ENCODE measurements around the gene ERVW-1. TPM values are rescaled to one million over a fixed set of nuclear protein-coding genes. Genes with fewer than 3 reads are reported as not detected.

The ERVW-1 gene
- polyA plus RNA-seq, 1 donor (not counting 4 experiments of a cell fraction or from before 2014, with no cell fraction given): not detected

GRCh38 chr7:92437956-92438491 lies 39.7 kb downstream of the ERVW-1 start:
- Histone ChIP-seq H3K9ac (ENCODE audit: control insufficient read depth, extremely low read depth, insufficient read depth, low read length) (no peak overlapping the region), H3K9me1 (ENCODE audit: control insufficient read depth, extremely low read depth, insufficient read depth, low read length) (no peaks in the 10 kb centered on the region), H3K27ac (ENCODE audit: control insufficient read depth, insufficient read depth, low read length) (no peak overlapping the region), H3K27me3 (ENCODE audit: control insufficient read depth, extremely low read depth, insufficient read depth, low read length) (peaks cover 3% of the 10 kb centered on the region), H3K4me1 (ENCODE audit: control insufficient read depth, extremely low read depth, insufficient read depth, low read length) (no peaks in the 10 kb centered on the region), H3K4me2 (ENCODE audit: control insufficient read depth, extremely low read depth, insufficient read depth, low read depth, low read length) (no peak overlapping the region), H2AFZ (ENCODE audit: control insufficient read depth, low read length) (no peak overlapping the region), H3K79me2 (ENCODE audit: control insufficient read depth, insufficient read depth, low read length) (no peaks in the 10 kb centered on the region), H3K36me3 (ENCODE audit: control insufficient read depth in 2 of 2, extremely low read depth in 1 of 2, insufficient read depth in 2 of 2, low read length in 2 of 2) (no peaks in the 10 kb centered on the region), H4K20me1 (ENCODE audit: control insufficient read depth, extremely low read depth, insufficient read depth, low read length) (no peaks in the 10 kb centered on the region), H3K4me3 (ENCODE audit: control insufficient read depth in 2 of 3, extremely low read depth in 1 of 3, insufficient read depth in 2 of 3, low read depth in 1 of 3, low read length in 3 of 3) (no peak overlapping the region), H3K9me3 (ENCODE audit: control insufficient read depth, low read depth, low read length) (no peaks in the 10 kb centered on the region)
- no peak for DNase-seq (ENCODE audit: low read depth, low spot score)
- no peak for FAIRE-seq
- TF ChIP-seq CTCF (optimal IDR thresholded peaks at IDR 0.05 in 1 of 3, IDR thresholded peaks at IDR 0.05 in 1 of 3, conservative IDR thresholded peaks at IDR 0.05 in 1 of 3; ENCODE audit: extremely low read depth in 1 of 3, insufficient read depth in 2 of 3, low read length in 3 of 3) (no peak), EZH2 (IDR thresholded peaks at IDR 0.05; ENCODE audit: low read length) (no peak)
- dilution Hi-C loops (cut with MboI; ENCODE audit: extremely low pct_ligation_motif_present, low sequenced_read_pairs): no loop called here

GRCh38 chr7:92436612-92437445 lies 40.9 kb downstream of the ERVW-1 start:
- Histone ChIP-seq H4K20me1 (ENCODE audit: control insufficient read depth, extremely low read depth, insufficient read depth, low read length) (no peaks in the 10 kb centered on the region), H3K4me2 (ENCODE audit: control insufficient read depth, extremely low read depth, insufficient read depth, low read depth, low read length) (no peak overlapping the region), H3K27ac (ENCODE audit: control insufficient read depth, insufficient read depth, low read length) (no peak overlapping the region), H2AFZ (ENCODE audit: control insufficient read depth, low read length) (no peak overlapping the region), H3K9me3 (ENCODE audit: control insufficient read depth, low read depth, low read length) (no peaks in the 10 kb centered on the region), H3K4me1 (ENCODE audit: control insufficient read depth, extremely low read depth, insufficient read depth, low read length) (no peaks in the 10 kb centered on the region), H3K9ac (ENCODE audit: control insufficient read depth, extremely low read depth, insufficient read depth, low read length) (no peak overlapping the region), H3K36me3 (ENCODE audit: control insufficient read depth in 2 of 2, extremely low read depth in 1 of 2, insufficient read depth in 2 of 2, low read length in 2 of 2) (no peaks in the 10 kb centered on the region), H3K27me3 (ENCODE audit: control insufficient read depth, extremely low read depth, insufficient read depth, low read length) (peaks cover 3% of the 10 kb centered on the region), H3K9me1 (ENCODE audit: control insufficient read depth, extremely low read depth, insufficient read depth, low read length) (no peaks in the 10 kb centered on the region), H3K4me3 (ENCODE audit: control insufficient read depth in 2 of 3, extremely low read depth in 1 of 3, insufficient read depth in 2 of 3, low read depth in 1 of 3, low read length in 3 of 3) (no peak overlapping the region), H3K79me2 (ENCODE audit: control insufficient read depth, insufficient read depth, low read length) (no peaks in the 10 kb centered on the region)
- dilution Hi-C loops (cut with MboI; ENCODE audit: extremely low pct_ligation_motif_present, low sequenced_read_pairs): no loop called here
- DNase-seq (ENCODE audit: low read depth, low spot score) (no peak), FAIRE-seq (no peak)
- TF ChIP-seq CTCF (optimal IDR thresholded peaks at IDR 0.05 in 1 of 3, IDR thresholded peaks at IDR 0.05 in 1 of 3, conservative IDR thresholded peaks at IDR 0.05 in 1 of 3; ENCODE audit: extremely low read depth in 1 of 3, insufficient read depth in 2 of 3, low read length in 3 of 3) (no peak), EZH2 (IDR thresholded peaks at IDR 0.05; ENCODE audit: low read length) (no peak)

Data from keratinocyte (primary cell).